CMK (cell line): ENCODE results near the gene DRGX.

ENCODE experiments used
- DNase-seq: peaks from one replicate; pipeline ENCODE4 v3.0.0-alpha.2; 2010; ENCODE audit warnings: low read depth

DRGX gene

GRCh38 chr10:49338604-49339003 is 57.3 kb downstream of the DRGX start:
- no peak for DNase-seq

DNA sequence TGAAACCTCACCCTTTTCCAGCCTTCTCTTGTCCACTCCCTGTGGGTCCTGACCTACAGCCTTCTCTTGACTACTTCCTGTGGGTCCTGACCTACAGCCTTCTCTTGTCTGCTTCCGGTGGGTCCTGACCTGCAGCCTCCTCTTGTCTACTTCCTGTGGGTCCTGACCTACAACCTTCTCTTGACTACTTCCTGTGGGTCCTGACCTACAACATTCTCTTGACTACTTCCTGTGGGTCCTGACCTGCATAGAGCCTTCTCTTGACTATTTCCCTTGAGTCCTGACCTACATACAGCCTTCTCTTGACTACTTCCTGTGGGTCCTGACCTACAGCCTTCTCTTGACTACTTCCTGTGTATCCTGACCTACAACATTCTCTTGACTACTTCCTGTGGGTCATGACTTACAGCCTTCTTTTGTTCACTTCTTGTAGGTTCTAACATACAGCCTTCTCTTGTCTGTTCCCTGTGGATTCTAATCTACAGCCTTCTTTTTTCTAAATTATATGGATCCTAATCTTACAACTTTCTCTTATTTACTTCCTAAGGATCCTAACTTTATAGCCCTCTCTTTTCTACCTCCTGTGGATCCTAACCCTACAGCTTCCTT is 60.4 kb downstream of the DRGX start:
- no peak for DNase-seq

- DNase-seq = no peak
Measured at GRCh38 chr10:49334964-49335363, 60.9 kb downstream of the DRGX start.

DNA sequence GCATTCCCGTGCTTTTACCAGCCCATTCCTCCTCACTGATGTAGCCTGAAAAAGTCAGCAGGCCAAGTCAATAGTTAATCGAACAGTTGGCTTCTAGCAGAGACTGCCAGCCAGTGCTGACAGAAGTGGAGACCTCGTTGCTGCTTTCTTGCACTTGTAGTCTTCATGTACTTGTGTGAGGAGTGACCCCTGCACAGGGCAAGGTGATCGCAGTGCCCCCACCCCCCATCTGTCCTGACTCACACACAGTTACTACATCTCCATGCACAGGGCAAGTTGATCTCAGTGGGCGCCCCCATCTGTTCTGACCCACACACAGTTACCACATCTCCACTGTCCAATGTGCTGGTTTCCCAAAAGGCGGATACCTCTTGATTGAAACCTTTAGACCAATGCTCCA is 62.7 kb downstream of the DRGX start:
- DNase-seq = no peak

- no peak for DNase-seq
Measured at GRCh38 chr10:49332768-49333167, 63.1 kb downstream of the DRGX start.

- no peak for DNase-seq
Measured at GRCh38 chr10:49332333-49332732, 63.6 kb downstream of the DRGX start.

GRCh38 chr10:49331431-49331830 is 64.5 kb downstream of the DRGX start:
- no peak for DNase-seq

GRCh38 chr10:49330127-49330665 is 65.7 kb downstream of the DRGX start:
- no peak for DNase-seq

GRCh38 chr10:49329146-49329505 is 66.8 kb downstream of the DRGX start:
- DNase-seq = no peak

GRCh38 chr10:49328401-49329145 is 67.3 kb downstream of the DRGX start:
- DNase-seq = no peak

DNA sequence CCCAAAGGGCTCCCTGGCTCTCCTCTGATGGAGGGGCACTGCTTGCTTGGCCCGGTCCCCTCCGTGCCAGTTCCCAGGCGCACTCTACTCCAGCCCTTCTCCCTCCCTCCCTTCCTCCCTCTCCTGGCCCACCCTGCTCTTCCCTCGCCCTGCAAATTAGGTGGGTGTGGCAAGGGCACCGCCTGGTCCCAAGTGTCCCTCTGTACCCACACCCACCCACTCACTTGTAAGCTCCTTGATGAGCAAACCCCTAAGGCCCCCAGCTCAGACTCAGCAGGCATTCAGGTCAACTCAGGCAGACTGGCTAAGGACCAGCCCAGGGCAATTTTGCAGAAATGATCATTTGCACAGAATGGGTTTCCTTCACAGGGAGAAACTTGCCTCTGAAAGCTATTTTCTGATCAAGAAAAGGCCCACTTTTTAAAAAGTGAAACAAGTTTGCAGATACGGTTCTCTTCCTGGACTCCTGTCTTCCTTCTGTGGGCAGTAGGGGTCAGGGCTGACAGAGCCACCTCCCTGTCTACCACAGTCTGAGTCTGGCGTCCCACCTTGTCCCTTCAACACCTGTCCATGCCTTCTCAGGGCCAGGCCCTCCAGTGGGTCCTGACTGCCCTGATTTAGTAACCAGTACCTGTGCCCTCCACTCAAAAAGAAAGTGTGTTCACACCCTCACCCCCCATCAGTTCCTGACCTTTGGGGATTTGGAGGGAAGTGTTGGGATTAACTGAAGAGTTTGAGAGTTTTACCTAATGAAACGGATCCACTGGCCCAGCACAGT is 68.7 kb downstream of the DRGX start:
- DNase-seq = no peak

DNA sequence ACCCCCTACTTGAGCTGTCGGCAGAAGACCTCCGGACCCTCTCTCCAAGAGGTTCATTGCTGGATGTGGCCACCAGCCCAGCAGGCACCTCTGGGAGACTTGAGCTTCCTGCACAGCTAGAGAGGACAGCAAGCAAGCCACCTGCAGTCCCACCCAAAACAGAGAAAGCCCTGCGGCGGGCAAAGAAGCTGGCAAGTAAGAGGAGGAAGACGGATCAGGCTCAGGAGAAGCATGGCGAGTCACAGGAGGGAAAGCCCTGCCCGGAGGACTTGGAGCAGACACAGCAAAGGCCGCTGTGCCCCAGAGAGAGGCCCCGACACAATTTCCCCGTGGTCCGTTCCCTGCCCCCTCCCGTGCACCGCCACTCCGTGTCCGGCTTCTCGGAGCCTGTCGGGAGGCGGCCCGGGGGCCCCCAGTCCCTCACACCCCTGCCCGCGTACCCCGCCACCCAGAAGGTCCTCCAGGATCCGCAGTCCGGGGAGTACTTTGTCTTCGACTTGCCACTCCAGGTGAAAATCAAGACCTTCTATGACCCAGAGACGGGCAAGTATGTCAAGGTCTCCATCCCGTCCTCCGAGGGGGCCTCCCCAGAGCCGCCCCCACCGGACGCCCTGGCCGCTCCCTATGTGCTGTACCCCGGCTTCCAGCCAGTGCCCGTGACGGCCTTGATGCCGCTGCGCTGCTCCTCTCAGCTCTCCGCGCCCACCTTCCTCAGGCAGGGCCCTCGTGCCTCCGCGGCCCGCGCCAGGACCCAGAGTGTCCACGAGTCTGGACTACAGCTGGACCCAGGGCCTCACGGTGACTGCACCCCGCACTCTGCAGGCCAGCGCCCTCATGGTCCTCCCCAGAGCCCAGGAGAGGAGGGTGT is 69.7 kb downstream of the DRGX start:
- no peak for DNase-seq

GRCh38 chr10:49325131-49325915 is 70.6 kb downstream of the DRGX start:
- DNase-seq = no peak

- no peak for DNase-seq
Measured at GRCh38 chr10:49324711-49325110, 71.2 kb downstream of the DRGX start.

- DNase-seq = no peak
Measured at GRCh38 chr10:49323896-49324270, 72.0 kb downstream of the DRGX start.

DNA sequence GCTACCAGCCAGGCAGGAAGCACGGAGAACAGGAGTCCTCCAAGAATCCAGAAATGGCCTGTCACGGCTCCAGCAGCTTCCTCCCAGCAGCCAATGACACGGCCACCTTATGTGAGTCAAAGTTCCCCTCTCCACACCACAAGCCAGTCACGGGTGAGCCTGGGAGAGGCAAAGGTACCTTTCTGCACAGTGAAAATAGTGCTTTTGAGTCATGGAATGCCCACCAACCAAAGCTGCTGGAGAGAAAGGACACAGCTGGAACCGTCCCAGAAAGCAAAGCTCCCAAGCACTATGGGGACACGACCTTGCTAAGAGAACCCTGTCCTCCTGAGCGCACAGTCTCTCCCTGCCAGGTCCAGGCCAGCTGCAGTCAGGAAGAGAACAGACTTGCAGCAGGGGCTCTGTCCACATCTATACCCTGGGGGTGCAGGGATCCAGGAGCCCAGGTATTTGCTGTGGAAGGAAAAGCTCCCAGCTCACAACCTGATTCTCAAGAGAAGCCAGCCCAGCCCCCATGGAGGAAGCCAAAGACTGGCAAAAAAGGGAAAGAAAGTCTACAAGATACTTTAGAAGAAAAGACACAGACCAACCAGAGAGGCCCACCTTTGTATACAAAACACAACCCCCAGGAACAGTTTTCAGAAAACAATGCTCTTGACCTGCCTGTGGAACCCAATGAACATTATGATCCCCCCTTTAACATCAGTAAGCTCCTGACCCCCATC is 72.6 kb downstream of the DRGX start:
- DNase-seq = no peak

DNA sequence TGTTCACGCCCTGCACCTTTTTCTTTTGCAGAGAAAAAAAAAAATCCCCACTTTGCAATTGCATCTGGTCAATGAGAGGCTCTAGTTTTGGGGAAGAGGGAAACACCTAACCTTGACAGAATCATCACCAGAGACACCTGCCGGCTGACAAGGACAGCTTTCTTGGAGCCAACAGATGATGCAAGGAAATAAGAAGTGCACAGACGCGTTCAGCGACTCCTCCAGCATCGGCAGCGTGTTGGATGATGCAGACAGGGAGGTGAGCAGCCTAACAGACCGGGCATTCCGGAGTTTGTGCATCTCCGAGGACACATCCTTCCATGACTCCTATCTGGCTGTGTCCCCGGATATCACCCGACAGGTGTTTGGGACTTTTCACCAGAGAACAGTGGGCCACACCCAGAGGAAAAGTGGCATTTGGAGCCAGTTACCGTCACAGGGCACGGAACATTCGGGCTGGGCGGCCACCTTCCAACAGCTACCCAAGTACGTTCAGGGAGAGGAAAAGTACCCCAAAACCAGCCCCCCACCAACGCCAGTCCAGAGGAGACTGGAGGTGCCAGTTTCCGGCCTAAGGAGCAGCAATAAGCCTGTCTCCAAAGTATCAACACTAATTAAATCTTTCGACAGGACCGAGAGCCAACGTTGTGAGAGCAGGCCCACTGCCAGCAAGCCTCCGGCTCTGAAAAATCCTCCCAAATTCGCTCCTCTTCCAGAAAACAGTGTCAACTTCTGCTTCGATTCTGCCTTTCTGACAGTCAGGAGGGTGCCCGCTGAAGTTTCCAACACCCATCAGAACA is 73.3 kb downstream of the DRGX start:
- no peak for DNase-seq

DNA sequence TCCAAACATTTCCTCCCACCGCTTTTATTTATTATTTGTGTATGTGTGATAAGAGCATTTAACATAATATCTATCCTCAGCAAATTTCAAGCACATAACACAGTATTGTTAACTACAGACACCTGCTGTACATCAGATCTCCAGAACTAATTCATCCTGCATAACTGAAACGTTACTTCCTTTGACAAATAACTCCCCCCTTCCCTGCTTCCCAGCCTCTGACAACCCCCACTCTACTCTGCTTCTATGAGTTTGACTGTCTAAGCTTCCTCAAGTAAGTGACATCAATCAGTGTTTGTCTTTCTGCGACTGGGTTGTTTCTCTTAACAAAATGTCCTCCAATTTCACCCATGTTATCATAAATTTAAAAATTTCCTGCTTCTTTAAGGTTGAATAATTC is 74.9 kb downstream of the DRGX start:
- no peak for DNase-seq

GRCh38 chr10:49320191-49320590 is 75.7 kb downstream of the DRGX start:
- no peak for DNase-seq

GRCh38 chr10:49319206-49319605 is 76.7 kb downstream of the DRGX start:
- DNase-seq = no peak
